HG02840 (cell line): ENCODE measurements around the gene FADS2.
A peak's percentile ranks its signal among the peaks of the same experiment; 100 is the strongest.

Source experiments
- ATAC-seq: cut with Tn5 transposase; IDR thresholded peaks from one replicate; pipeline ENCODE4 v1.9.1; 2021; ENCODE audit warnings: mild to moderate bottlenecking, moderate library complexity, moderate number of reproducible peaks; ENCODE audit not compliant: unreplicated experiment, low FRiP score

Gene FADS2

GRCh38 chr11:61883327-61883726, 55.2 kb downstream of the FADS2 start:
- no peak for ATAC-seq

GRCh38 chr11:61883947-61884346, 55.8 kb downstream of the FADS2 start:
- ATAC-seq: no peak

- ATAC-seq: no peak
These were observed 57.2 kb downstream of the FADS2 start for GRCh38 chr11:61885166-61885778.

GRCh38 chr11:61885784-61886580, 57.9 kb downstream of the FADS2 start:
- no peak for ATAC-seq

GRCh38 chr11:61886643-61887042, 58.5 kb downstream of the FADS2 start:
- ATAC-seq: no peak

- ATAC-seq: no peak
These were observed 59.9 kb downstream of the FADS2 start for GRCh38 chr11:61887839-61888494.

- ATAC-seq: no peak
These were observed 60.5 kb downstream of the FADS2 start for GRCh38 chr11:61888590-61888989.

- ATAC-seq: no peak
These were observed 61.7 kb downstream of the FADS2 start for GRCh38 chr11:61889831-61890230.

GRCh38 chr11:61890529-61891330, 62.6 kb downstream of the FADS2 start:
- peak; percentile 14 for ATAC-seq

- ATAC-seq: peak; percentile 42
These were observed 63.4 kb downstream of the FADS2 start, which contains the start of gene FADS3 for GRCh38 chr11:61891331-61892084. Gene FADS3 (minus strand): TSS chr11:61891545. CDS start chr11:61891381, 164 bp downstream.

GRCh38 chr11:61892085-61892370, 63.9 kb downstream of the FADS2 start:
- ATAC-seq: no peak

GRCh38 chr11:61893981-61894380, 65.9 kb downstream of the FADS2 start:
- no peak for ATAC-seq

- ATAC-seq: no peak
These were observed 67.1 kb downstream of the FADS2 start for GRCh38 chr11:61895046-61895717.

- no peak for ATAC-seq
These were observed 67.6 kb downstream of the FADS2 start for GRCh38 chr11:61895718-61896059.

GRCh38 chr11:61896665-61897386, 68.7 kb downstream of the FADS2 start:
- ATAC-seq: no peak

GRCh38 chr11:61897387-61898246, 69.5 kb downstream of the FADS2 start:
- no peak for ATAC-seq

GRCh38 chr11:61898247-61898582, 70.1 kb downstream of the FADS2 start:
- ATAC-seq: no peak

GRCh38 chr11:61899146-61899841, 71.2 kb downstream of the FADS2 start:
- peak; percentile 58 for ATAC-seq
